CMK (cell line): ENCODE data around the gene MAPRE2.

Experiments
- DNase-seq: peaks from one replicate; pipeline ENCODE4 v3.0.0-alpha.2; 2010; ENCODE audit warnings: low read depth

The MAPRE2 gene

DNA sequence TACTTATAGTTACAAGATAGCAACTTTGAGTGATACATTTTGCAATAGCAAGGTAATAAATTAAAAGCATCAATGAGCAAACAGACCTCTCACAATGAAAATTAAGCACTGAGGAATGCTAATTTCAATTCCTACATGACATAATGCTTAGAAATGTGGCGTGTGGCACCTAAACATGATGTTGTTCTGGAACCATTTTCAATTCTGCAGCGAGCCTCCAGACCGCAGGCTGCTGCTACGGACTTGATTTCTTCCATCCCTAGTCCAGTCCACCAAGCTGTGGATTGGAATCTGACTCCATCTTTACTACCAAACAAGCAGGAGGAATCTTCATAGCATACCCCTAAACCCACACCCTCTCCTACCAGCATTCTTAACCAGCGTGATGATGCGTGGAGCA lies 140.9 kb downstream of the MAPRE2 start:
- DNase-seq = no peak

DNA sequence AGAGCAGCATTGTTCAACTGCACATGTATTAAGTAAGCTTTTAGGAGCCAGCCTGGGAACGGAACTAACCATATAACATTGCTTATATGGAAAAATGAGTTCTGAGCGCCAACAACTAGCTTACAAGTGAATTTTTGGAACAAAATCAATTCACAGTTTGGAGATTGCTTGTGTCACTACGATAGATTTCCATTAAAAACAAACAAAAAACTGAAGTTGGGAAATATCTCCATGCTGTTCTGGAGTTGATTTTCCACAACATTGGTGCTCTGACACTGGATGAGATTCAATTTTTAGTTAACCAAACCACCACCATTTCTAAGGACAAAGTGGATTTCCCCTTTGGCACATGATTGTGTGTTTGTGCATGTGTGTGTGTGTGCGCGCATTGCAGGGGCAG lies 142.7 kb downstream of the MAPRE2 start:
- DNase-seq = no peak

GRCh38 chr18:35185771-35186170 lies 144.6 kb downstream of the MAPRE2 start:
- no peak for DNase-seq

GRCh38 chr18:35186291-35187034 lies 145.2 kb downstream of the MAPRE2 start:
- DNase-seq = no peak

GRCh38 chr18:35189510-35189909 lies 148.3 kb downstream of the MAPRE2 start:
- no peak for DNase-seq

GRCh38 chr18:35190948-35191697 lies 149.9 kb downstream of the MAPRE2 start:
- DNase-seq = no peak

DNA sequence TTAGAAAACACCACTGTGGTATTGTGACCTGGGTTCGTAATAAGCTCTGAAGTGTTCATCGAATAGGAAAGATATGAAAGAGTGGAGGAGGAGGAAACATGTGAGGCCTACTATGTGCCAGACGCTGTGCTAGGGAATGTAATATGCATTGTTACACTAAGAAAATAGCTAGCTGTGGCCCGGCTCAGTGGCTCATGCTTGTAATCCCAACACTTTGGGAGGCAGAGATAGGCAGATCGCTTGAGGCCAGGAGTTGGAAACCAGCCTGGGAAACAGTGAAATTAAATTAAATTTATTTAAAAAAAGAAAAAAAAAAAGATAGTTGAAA lies 150.4 kb downstream of the MAPRE2 start:
- DNase-seq = no peak

GRCh38 chr18:35192415-35192814 lies 151.2 kb downstream of the MAPRE2 start:
- DNase-seq = no peak
